HepG2 (cell line): ENCODE results near the gene IFT52. TPM values are rescaled to one million over a fixed set of nuclear protein-coding genes. Genes with fewer than 3 reads are reported as not detected.

Experiments used
- ARNTL ChIP-seq: sonication (generic); formaldehyde crosslinking; IDR thresholded peaks from 2 replicates; pipeline ENCODE4 v1.4.0; 2020; ENCODE audit warnings: mild to moderate bottlenecking, missing genetic modification reagents
- ATRX ChIP-seq: sonication (generic); formaldehyde crosslinking; IDR thresholded peaks from 2 replicates; pipeline ENCODE4 v1.4.0; 2020; ENCODE audit warnings: missing genetic modification reagents, borderline replicate concordance
- CHD4 ChIP-seq: fragments of 200-600 bp; sonication (generic); IDR thresholded peaks from 2 replicates; pipeline ENCODE4 v1.7.0; 2017; ENCODE audit warnings: mild to moderate bottlenecking, low read length, borderline replicate concordance
- FOXO1 ChIP-seq: sonication (generic); formaldehyde crosslinking; IDR thresholded peaks from 2 replicates; pipeline ENCODE4 v1.4.0; 2020; ENCODE audit warnings: missing genetic modification reagents
- GATAD2A ChIP-seq: IDR thresholded peaks from 2 replicates; pipeline ENCODE4 v1.6.1; 2016
- JDP2 ChIP-seq: sonication (generic); formaldehyde crosslinking; IDR thresholded peaks from 2 replicates; pipeline ENCODE4 v1.8.1; 2022; ENCODE audit warnings: missing genetic modification reagents, borderline replicate concordance
- NFE2 ChIP-seq: sonication (generic); formaldehyde crosslinking; IDR thresholded peaks from 2 replicates; pipeline ENCODE4 v1.4.0; 2020; ENCODE audit warnings: missing genetic modification reagents
- NFKB2 ChIP-seq: sonication (generic); formaldehyde crosslinking; IDR thresholded peaks from 2 replicates; pipeline ENCODE4 v1.4.0; 2020; ENCODE audit warnings: missing genetic modification reagents, borderline replicate concordance
- PLSCR1 ChIP-seq: sonication (generic); formaldehyde crosslinking; IDR thresholded peaks from 2 replicates; pipeline ENCODE4 v1.5.0; 2020; ENCODE audit warnings: missing genetic modification reagents, mild to moderate bottlenecking, borderline replicate concordance
- SMAD9 ChIP-seq: sonication (generic); formaldehyde crosslinking; IDR thresholded peaks from 2 replicates; pipeline ENCODE4 v1.5.1; 2020; ENCODE audit warnings: mild to moderate bottlenecking, missing genetic modification reagents
- SSRP1 ChIP-seq: IDR thresholded peaks from 2 replicates; pipeline ENCODE4 v1.6.1; 2016; ENCODE audit warnings: control low read depth
- TBX3 ChIP-seq: fragments of 450-650 bp; IDR thresholded peaks from 2 replicates; pipeline ENCODE4 v1.6.1; 2017; ENCODE audit warnings: antibody characterized with exemption, mild to moderate bottlenecking, inconsistent platforms, borderline replicate concordance
- TERF1 ChIP-seq: sonication (generic); formaldehyde crosslinking; IDR thresholded peaks from 2 replicates; pipeline ENCODE4 v1.8.0; 2022; ENCODE audit warnings: mild to moderate bottlenecking, missing genetic modification reagents, moderate library complexity
- THAP11 ChIP-seq: IDR thresholded peaks from 2 replicates; pipeline ENCODE4 v1.6.1; 2016; ENCODE audit warnings: missing biosample characterization, missing genetic modification reagents
- YEATS2 ChIP-seq: sonication (generic); formaldehyde crosslinking; IDR thresholded peaks from 2 replicates; pipeline ENCODE4 v1.4.0; 2020; ENCODE audit warnings: missing genetic modification reagents, borderline replicate concordance
- ZNF33B ChIP-seq: sonication (generic); formaldehyde crosslinking; IDR thresholded peaks from 2 replicates; pipeline ENCODE4 v1.5.1; 2020; ENCODE audit warnings: mild to moderate bottlenecking, missing genetic modification reagents
- ZNF362 ChIP-seq: sonication (generic); formaldehyde crosslinking; IDR thresholded peaks from 2 replicates; pipeline ENCODE4 v1.4.0; 2020; ENCODE audit warnings: missing genetic modification reagents, mild to moderate bottlenecking, borderline replicate concordance
- ZNF574 ChIP-seq: sonication (generic); formaldehyde crosslinking; IDR thresholded peaks from 2 replicates; pipeline ENCODE4 v1.4.0; 2020; ENCODE audit warnings: missing genetic modification reagents
- ZNF615 ChIP-seq: sonication (generic); formaldehyde crosslinking; IDR thresholded peaks from 2 replicates; pipeline ENCODE4 v1.5.0; 2020; ENCODE audit warnings: mild to moderate bottlenecking, missing genetic modification reagents, borderline replicate concordance
- ZNF780A ChIP-seq: sonication (generic); formaldehyde crosslinking; IDR thresholded peaks from 2 replicates; pipeline ENCODE4 v1.8.0; 2022; ENCODE audit warnings: mild to moderate bottlenecking, missing genetic modification reagents, moderate library complexity
- ZNF878 ChIP-seq: sonication (generic); formaldehyde crosslinking; IDR thresholded peaks from 2 replicates; pipeline ENCODE4 v1.8.1; 2023; ENCODE audit warnings: mild to moderate bottlenecking, missing genetic modification reagents, moderate library complexity
- polyA plus RNA-seq, 8 experiments: library from polyadenylated mRNA; depleted of rRNA in 3 of 8; stranded (reverse) in 7 of 8; unstranded in 1 of 8; fragments of >200 nt; fragmentation: Illumina TruSeq in 4 of 8; extraction: Trizol in 4 of 8; gene quantifications; 2 replicates each; pipeline versions ENCODE4 v1.2.1 to v1.2.3, GENCODE V29; 2011 to 2016; ENCODE audit warnings: low read depth in 4 of 8, missing spikeins in 1 of 8, mixed read lengths in 1 of 8; ENCODE audit not compliant: insufficient read depth in 1 of 8
- total RNA-seq, 5 experiments: library from RNA; depleted of rRNA; stranded (reverse); fragments of >200 nt; fragmentation: Illumina TruSeq; extraction: Trizol; gene quantifications; 2 replicates each; pipeline ENCODE4 v1.2.3, GENCODE V29; 2016; ENCODE audit warnings: low read depth in 1 of 5
- TF ChIP-seq, protein P1 (sequence below): sonication (generic); formaldehyde crosslinking; IDR thresholded peaks from 2 replicates; pipeline ENCODE4 v1.5.0; 2020; ENCODE audit warnings: missing genetic modification reagents
- TF ChIP-seq, protein P2 (sequence below): sonication (generic); formaldehyde crosslinking; IDR thresholded peaks from 2 replicates; pipeline ENCODE4 v1.4.0; 2020; ENCODE audit warnings: missing genetic modification reagents

Gene IFT52
- total and polyA plus RNA-seq, 2 of the 13 experiments (the other 11 are each of a cell fraction or from before 2014, with no cell fraction given), result 48.0 to 64.0 TPM

- TF ChIP-seq, protein P1, sequence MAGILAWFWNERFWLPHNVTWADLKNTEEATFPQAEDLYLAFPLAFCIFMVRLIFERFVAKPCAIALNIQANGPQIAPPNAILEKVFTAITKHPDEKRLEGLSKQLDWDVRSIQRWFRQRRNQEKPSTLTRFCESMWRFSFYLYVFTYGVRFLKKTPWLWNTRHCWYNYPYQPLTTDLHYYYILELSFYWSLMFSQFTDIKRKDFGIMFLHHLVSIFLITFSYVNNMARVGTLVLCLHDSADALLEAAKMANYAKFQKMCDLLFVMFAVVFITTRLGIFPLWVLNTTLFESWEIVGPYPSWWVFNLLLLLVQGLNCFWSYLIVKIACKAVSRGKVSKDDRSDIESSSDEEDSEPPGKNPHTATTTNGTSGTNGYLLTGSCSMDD (CRISPR knock-in tag), result no peak
- TF ChIP-seq YEATS2 (CRISPR knock-in tag) (no peak), ZNF33B (no peak), JDP2 (CRISPR knock-in tag) (no peak), ATRX (CRISPR knock-in tag) (no peak), ZNF780A (CRISPR knock-in tag) (no peak), ZNF878 (CRISPR knock-in tag) (no peak), THAP11 (peak; percentile 38; the same call in 1 of the 2 replicates), ZNF362 (CRISPR knock-in tag) (no peak), SSRP1 (CRISPR knock-in tag) (no peak), GATAD2A (0 out of 2 replicates have a peak, but pooled peaks have one; percentile 13), TBX3 (no peak), NFKB2 (CRISPR knock-in tag) (no peak; the same call in 1 of the 2 replicates), ZNF615 (no peak), FOXO1 (CRISPR knock-in tag) (peak; percentile 44; the same call in 1 of the 2 replicates), ZNF574 (CRISPR knock-in tag) (0 out of 2 replicates have a peak, but pooled peaks have one; percentile 35), SMAD9 (no peak), CHD4 (no peak), NFE2 (CRISPR knock-in tag) (no peak), ARNTL (CRISPR knock-in tag) (no peak), PLSCR1 (CRISPR knock-in tag) (no peak), TERF1 (CRISPR knock-in tag) (no peak)
- TF ChIP-seq, protein P2, sequence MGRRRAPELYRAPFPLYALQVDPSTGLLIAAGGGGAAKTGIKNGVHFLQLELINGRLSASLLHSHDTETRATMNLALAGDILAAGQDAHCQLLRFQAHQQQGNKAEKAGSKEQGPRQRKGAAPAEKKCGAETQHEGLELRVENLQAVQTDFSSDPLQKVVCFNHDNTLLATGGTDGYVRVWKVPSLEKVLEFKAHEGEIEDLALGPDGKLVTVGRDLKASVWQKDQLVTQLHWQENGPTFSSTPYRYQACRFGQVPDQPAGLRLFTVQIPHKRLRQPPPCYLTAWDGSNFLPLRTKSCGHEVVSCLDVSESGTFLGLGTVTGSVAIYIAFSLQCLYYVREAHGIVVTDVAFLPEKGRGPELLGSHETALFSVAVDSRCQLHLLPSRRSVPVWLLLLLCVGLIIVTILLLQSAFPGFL (CRISPR knock-in tag), result no peak
Observed at GRCh38 chr20:43691928-43692524, 101.3 kb downstream of the IFT52 start (continued).
